ENCODE results near the gene ZNF85. TPM values are rescaled to one million over a fixed set of nuclear protein-coding genes. Genes with fewer than 3 reads are reported as not detected.

Gene ZNF85
- total RNA-seq = 1 to 10 TPM; 2.8 to 9.7 (median 7.2) TPM

GRCh38 chr19:20923077-20923871, at the start of gene ZNF85:
TSS of gene ZNF85 (plus strand) at chr19:20923251. CDS start at chr19:20923401, 150 bp downstream.
- peak; percentile 88 for DNase-seq
- 4% methylated on average over 38 of the region's 38 CpGs; no CpG with 5 or more reads in 1 of the 2 donors for WGBS, 2 donors (ENCODE audit: low coverage in 1 of 2)
- no peaks in the 10 kb centered on the region for H3K27me3 ChIP-seq
- H3K36me3 ChIP-seq = no peaks in the 10 kb centered on the region
- intact Hi-C loops (cut with DNase I; ENCODE audit: low total_unique reads) = loop anchor here (5.0 kb wide), 1 partner anchor 219 kb away; the partner anchor contains the start of gene ZNF431
- H3K9me3 ChIP-seq = no peaks in the 10 kb centered on the region
- H3K4me1 ChIP-seq = peaks cover 0 to 8% (median 2%) of the 10 kb centered on the region in 4 donors
- TF ChIP-seq POLR2A (IDR thresholded peaks at IDR 0.05) (peak; percentile 43), EP300 (IDR thresholded peaks at IDR 0.05; ENCODE audit: low read depth) (no peak), POLR2AphosphoS5 (IDR thresholded peaks at IDR 0.05) (peak in 1 of 3 donors; percentile 52), CTCF (IDR thresholded peaks at IDR 0.05) (no peak)
- peak within 1 kb of the TSS; percentile 82 to 91 (median 87) for H3K27ac ChIP-seq
- peak within 1 kb of the TSS; percentile 48 to 88 (median 60) for H3K4me3 ChIP-seq
- in situ Hi-C loops (cut with MboI; ENCODE audit: low pct_ligation_motif_present in 1 of 4, low pct_unique_long_range_greater_than_20kb in 1 of 4, low sequenced_read_pairs in 3 of 4) = no loop called here

DNA sequence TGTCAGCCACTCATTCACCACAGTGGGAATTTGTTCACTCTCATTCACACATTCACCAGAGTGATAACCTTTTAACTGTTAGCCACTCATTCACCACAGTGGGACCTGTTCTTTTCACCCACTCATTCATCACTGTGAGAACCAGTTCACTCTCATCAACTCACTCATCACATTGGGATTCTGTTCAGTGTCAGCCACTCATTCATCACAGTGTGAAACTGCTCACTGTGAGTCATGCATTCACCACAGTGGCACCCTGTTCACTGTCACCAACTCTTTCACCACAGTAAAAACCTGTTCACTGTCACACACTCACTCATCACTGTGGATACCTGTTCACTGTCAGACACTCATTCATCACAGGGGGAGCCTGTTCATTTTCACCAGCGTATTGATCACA, 43.5 kb upstream of the ZNF85 start:
- Histone ChIP-seq H3K4me3 (no peak overlapping the region), H3K27ac (no peak overlapping the region), H3K27me3 (no peaks in the 10 kb centered on the region), H3K9me3 (no peaks in the 10 kb centered on the region), H3K4me1 (no peaks in the 10 kb centered on the region), H3K36me3 (no peaks in the 10 kb centered on the region)
- intact Hi-C loops (cut with DNase I; ENCODE audit: low total_unique reads) = no loop called here
- no peak for DNase-seq
- WGBS, 2 donors (ENCODE audit: low coverage in 1 of 2) = 77 to 78% methylated on average over 1 of the region's 1 CpG
- in situ Hi-C loops (cut with MboI; ENCODE audit: low pct_ligation_motif_present in 1 of 4, low pct_unique_long_range_greater_than_20kb in 1 of 4, low sequenced_read_pairs in 3 of 4) = no loop called here
- TF ChIP-seq POLR2A (IDR thresholded peaks at IDR 0.05) (no peak), POLR2AphosphoS5 (IDR thresholded peaks at IDR 0.05) (no peak), CTCF (IDR thresholded peaks at IDR 0.05) (no peak), EP300 (IDR thresholded peaks at IDR 0.05; ENCODE audit: low read depth) (no peak)

DNA sequence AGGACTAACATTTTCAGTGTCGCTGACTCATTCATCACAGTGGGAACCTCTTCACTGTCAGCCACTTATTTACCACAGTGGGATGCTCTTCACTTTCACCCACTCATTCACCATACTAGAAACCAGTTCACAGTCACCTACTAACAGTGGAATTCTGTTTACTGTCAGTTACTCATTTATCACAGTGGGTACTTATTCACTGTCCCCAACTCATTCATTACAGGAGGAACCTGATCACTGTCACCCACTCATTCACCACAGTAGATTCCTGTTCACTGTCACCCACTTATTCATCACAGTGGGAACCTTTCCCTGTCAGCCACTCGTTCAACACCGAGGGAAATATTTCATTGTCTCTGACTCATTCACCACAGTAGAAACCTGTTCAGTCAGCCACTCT, 10.1 kb upstream of the ZNF85 start:
- TF ChIP-seq CTCF (IDR thresholded peaks at IDR 0.05) (no peak), EP300 (IDR thresholded peaks at IDR 0.05; ENCODE audit: low read depth) (no peak), POLR2AphosphoS5 (IDR thresholded peaks at IDR 0.05) (no peak)
- no peak overlapping the region for H3K4me3 ChIP-seq
- H3K4me1 ChIP-seq = no peaks in the 10 kb centered on the region
- intact Hi-C loops (cut with DNase I; ENCODE audit: low total_unique reads) (no loop called here), in situ Hi-C loops (cut with MboI; ENCODE audit: low pct_ligation_motif_present in 1 of 4, low pct_unique_long_range_greater_than_20kb in 1 of 4, low sequenced_read_pairs in 3 of 4) (no loop called here)
- no peaks in the 10 kb centered on the region for H3K36me3 ChIP-seq
- WGBS, 2 donors (ENCODE audit: low coverage in 1 of 2) = 81 to 88% methylated on average over 1 to 3 of the region's 3 CpGs
- no peaks in the 10 kb centered on the region for H3K27me3 ChIP-seq
- H3K27ac ChIP-seq = no peak overlapping the region
- H3K9me3 ChIP-seq = no peaks in the 10 kb centered on the region
- DNase-seq = no peak

GRCh38 chr19:20925481-20925880, 2.4 kb downstream of the ZNF85 start:
- 93 to 95% methylated on average over 2 of the region's 2 CpGs for WGBS, 2 donors (ENCODE audit: low coverage in 1 of 2)
- H3K27me3 ChIP-seq = no peaks in the 10 kb centered on the region
- H3K27ac ChIP-seq = no peak overlapping the region
- H3K36me3 ChIP-seq = no peaks in the 10 kb centered on the region
- H3K4me1 ChIP-seq = peaks cover 0 to 8% (median 2%) of the 10 kb centered on the region in 4 donors
- no peak for DNase-seq
- H3K4me3 ChIP-seq = no peak overlapping the region
- intact Hi-C loops (cut with DNase I; ENCODE audit: low total_unique reads) = no loop called here
- in situ Hi-C loops (cut with MboI; ENCODE audit: low pct_ligation_motif_present in 1 of 4, low pct_unique_long_range_greater_than_20kb in 1 of 4, low sequenced_read_pairs in 3 of 4) = no loop called here
- H3K9me3 ChIP-seq = no peaks in the 10 kb centered on the region
- TF ChIP-seq CTCF (IDR thresholded peaks at IDR 0.05) (no peak), POLR2A (IDR thresholded peaks at IDR 0.05) (no peak), POLR2AphosphoS5 (IDR thresholded peaks at IDR 0.05) (no peak), EP300 (IDR thresholded peaks at IDR 0.05; ENCODE audit: low read depth) (no peak)
